ENCODE results near the gene HTD2. TPM values are rescaled to one million over a fixed set of nuclear protein-coding genes. Genes with fewer than 3 reads are reported as not detected.

The HTD2 gene
- total RNA-seq, 3 donors from 2014 or later: 10.6 to 19.6 (median 11.1) TPM

DNA sequence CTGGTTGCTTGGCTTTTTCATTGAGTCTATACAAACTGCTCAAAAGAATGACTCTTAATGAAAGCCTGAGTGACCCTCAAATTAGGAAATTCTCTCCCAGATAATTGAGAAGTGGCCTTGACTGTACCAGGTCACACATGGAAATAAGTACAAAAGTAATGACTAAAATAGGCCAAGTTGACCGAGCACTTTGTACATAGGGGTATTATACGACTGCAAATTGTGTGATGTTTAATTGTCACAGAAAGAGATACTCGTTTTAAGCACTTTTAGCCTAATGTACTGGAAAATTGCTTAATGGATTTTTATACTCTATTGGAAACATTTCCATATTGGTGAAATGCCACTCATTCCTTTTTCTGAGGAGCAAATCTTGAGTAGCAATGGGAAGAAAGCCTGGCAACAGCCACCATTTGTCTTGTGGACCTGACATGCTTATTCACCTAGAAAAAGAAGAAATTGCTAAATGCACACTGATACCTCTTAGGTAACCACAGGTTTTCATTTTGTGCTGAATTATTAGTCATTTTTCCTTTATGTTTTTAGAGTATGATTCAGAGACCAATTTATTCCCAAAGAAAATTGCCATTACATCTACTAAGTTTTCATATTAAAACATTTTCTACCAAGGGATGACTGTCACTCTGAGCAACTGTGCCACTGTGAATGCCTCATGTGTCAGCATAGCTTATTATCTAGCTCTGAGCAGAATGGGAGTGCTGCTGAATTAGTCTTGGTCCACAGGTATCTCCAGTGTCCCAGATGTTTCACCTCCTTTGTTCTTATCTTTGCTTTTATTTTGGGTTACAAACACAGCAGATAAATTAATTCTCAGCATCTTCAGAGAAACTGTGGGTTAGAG lies 17.4 kb downstream of the HTD2 start:
- Histone ChIP-seq H3K4me1 (no peaks in the 10 kb centered on the region), H3K9me3 (no peaks in the 10 kb centered on the region), H3K27ac (no peak overlapping the region), H3K4me3 (no peak overlapping the region), H3K36me3 (peaks cover 2% of the 10 kb centered on the region), H3K27me3 (no peaks in the 10 kb centered on the region)
- no peak for DNase-seq (ENCODE audit: low spot score in 2 of 2)
- TF ChIP-seq POLR2AphosphoS5 (IDR thresholded peaks at IDR 0.05): no peak
- TF ChIP-seq POLR2A (IDR thresholded peaks at IDR 0.05): no peak
- TF ChIP-seq, protein P1, sequence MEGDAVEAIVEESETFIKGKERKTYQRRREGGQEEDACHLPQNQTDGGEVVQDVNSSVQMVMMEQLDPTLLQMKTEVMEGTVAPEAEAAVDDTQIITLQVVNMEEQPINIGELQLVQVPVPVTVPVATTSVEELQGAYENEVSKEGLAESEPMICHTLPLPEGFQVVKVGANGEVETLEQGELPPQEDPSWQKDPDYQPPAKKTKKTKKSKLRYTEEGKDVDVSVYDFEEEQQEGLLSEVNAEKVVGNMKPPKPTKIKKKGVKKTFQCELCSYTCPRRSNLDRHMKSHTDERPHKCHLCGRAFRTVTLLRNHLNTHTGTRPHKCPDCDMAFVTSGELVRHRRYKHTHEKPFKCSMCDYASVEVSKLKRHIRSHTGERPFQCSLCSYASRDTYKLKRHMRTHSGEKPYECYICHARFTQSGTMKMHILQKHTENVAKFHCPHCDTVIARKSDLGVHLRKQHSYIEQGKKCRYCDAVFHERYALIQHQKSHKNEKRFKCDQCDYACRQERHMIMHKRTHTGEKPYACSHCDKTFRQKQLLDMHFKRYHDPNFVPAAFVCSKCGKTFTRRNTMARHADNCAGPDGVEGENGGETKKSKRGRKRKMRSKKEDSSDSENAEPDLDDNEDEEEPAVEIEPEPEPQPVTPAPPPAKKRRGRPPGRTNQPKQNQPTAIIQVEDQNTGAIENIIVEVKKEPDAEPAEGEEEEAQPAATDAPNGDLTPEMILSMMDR (IDR thresholded peaks at IDR 0.05): no peak
- intact Hi-C loops (cut with DNase I; ENCODE audit: low total_unique reads): no loop called here

DNA sequence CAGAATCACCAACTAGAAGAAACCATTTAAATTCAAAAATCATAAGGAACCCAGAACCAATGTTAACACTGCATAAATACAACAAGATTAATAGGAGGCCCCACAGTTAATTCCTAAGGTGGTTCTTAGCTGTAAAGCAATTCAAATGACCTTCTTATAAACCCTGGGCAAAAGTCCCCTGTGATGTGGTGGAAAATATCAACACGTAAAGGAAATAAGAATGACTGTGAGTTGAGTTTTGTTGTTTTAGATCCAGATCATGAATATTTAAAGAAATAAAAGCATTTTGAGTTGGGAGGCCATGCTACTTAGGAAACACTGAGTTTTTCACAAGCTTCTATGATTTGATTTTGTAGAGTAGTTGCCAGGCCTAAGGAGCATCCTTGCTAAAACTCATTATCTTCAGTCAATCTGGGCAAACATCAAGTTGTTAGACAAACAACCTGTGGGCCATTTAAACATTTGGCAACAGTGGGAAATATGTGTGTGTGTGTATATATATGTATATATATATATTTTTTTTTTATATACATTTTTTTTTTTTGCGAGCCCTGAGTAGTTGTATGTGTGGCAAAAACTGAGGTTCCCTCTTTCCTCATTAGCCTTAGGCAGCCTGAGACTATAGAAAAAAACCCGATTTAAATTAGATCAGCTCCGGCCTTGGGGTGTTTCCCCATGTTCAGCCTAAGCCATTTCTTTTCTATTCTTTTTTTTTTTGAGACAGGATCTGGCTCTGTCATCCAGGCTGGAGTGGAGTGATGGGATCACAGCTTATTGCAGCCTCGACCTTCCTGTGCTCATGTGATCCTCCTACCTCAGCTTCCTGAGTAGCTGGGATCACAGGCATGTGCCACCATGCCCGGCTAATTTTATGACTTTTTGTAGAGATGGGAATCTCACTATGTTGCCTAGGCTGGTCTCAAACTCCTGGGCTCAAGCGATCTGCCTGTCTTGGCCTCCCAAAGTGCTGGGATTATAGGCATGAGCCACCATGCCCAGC lies 18.4 kb downstream of the HTD2 start:
- TF ChIP-seq POLR2A (IDR thresholded peaks at IDR 0.05) (no peak), POLR2AphosphoS5 (IDR thresholded peaks at IDR 0.05) (no peak)
- intact Hi-C loops (cut with DNase I; ENCODE audit: low total_unique reads): no loop called here
- H3K4me1 ChIP-seq: no peaks in the 10 kb centered on the region
- no peak overlapping the region for H3K4me3 ChIP-seq
- no peaks in the 10 kb centered on the region for H3K9me3 ChIP-seq
- no peaks in the 10 kb centered on the region for H3K36me3 ChIP-seq
- no peaks in the 10 kb centered on the region for H3K27me3 ChIP-seq
- peak overlapping the region in 1 of 2 donors; percentile 34 for H3K27ac ChIP-seq
- DNase-seq (ENCODE audit: low spot score in 2 of 2): no peak

DNA sequence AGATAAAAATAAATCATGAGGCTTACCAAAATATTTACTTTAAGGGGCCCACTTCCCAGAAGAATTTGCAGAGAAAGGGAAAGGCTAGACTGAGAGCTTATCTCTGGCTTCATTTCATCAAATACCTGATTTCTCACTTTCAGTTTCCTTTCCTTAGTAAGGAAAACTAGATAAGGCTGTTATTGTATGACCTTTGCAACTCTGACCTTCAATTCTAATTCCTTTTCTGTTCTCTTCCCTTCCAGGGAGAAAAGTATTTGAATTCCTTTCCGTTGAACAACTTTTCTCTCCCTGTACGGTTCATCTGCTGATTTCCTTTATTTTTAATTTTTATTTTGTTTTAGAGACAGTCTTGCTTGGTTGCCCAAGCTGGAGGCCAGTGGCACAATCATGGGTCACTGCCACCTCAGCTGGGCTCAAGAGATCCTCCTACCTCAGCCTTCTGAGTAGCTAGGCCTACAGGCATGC lies 19.2 kb downstream of the HTD2 start:
- no peak for DNase-seq (ENCODE audit: low spot score in 2 of 2)
- no peaks in the 10 kb centered on the region for H3K4me1 ChIP-seq
- no peak overlapping the region for H3K4me3 ChIP-seq
- no peaks in the 10 kb centered on the region for H3K9me3 ChIP-seq
- no peaks in the 10 kb centered on the region for H3K36me3 ChIP-seq
- no peaks in the 10 kb centered on the region for H3K27me3 ChIP-seq
- TF ChIP-seq, protein P1 (IDR thresholded peaks at IDR 0.05): no peak
- TF ChIP-seq POLR2AphosphoS5 (IDR thresholded peaks at IDR 0.05) (no peak), POLR2A (IDR thresholded peaks at IDR 0.05) (no peak)
- peak overlapping the region in 1 of 2 donors; percentile 34 for H3K27ac ChIP-seq
- intact Hi-C loops (cut with DNase I; ENCODE audit: low total_unique reads): no loop called here

DNA sequence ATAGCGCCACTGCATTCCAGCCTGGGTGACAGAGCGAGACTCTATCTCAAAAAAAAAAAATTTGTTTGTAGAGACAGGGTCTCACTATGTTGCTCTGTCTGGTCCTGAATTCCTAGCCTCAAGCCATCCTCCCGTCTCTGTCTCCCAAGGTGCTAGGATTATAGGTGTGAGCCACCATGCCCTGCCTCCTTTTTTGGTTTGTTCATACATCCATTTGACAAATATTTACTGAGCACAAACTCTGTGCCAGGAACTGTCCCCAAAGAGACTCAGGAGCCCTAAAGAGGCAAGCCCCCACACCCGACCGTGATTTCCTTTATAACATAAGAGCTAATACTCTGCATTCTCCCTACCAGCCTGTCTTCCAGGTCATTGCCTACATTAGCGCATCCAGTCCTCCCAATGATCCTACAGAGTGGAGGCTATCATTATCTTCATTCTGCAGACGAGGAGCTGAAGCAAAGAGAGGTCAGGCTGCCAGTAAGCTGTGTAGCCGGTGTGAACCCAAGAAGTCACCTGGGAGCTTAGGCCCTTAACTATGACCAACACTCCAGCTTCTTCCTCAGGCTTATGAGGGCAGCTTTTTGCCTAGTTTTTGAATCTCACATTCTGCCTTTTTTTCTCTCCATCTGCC lies 20.1 kb downstream of the HTD2 start:
- no peak overlapping the region for H3K27ac ChIP-seq
- H3K27me3 ChIP-seq: no peaks in the 10 kb centered on the region
- H3K9me3 ChIP-seq: no peaks in the 10 kb centered on the region
- intact Hi-C loops (cut with DNase I; ENCODE audit: low total_unique reads): no loop called here
- H3K4me3 ChIP-seq: no peak overlapping the region
- no peaks in the 10 kb centered on the region for H3K4me1 ChIP-seq
- no peak for DNase-seq (ENCODE audit: low spot score in 2 of 2)
- TF ChIP-seq POLR2AphosphoS5 (IDR thresholded peaks at IDR 0.05): no peak
- H3K36me3 ChIP-seq: no peaks in the 10 kb centered on the region

DNA sequence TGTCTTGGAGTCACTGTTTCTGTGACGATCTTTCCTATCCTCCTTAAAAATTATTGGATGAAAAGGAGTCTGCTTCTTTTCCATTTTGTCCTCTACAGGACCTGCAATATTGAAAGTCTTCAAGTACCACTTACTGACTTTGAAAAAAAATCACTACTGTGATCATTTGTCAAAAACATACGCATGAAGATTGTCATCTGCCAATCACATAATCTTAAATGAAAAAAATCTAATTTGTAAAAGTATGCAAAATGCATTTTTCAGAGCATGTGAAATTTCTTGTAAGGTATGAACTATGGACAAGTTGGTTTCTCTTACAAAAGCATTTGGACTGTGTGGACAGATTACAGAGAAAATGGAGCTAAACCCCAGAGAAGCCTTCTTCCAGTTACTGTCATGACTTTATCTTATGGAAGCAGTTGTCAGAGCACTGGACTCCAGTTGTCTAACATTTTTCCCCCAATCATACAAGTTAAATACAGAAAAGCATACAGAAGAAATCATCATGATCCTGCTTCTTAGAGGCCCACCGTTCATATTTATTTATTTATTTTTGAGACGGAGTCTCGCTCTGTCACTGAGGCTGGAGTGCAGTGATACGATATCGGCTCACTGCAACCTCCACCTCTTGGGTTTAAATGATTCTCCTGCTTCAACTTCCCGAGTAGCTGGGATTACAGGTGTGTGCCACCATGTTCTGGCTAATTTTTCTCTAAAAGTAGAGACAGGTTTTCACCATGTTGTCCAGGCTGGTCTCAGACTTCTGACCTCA lies 23.0 kb downstream of the HTD2 start:
- peaks cover 0 to 5% of the 10 kb centered on the region in 2 donors for H3K4me1 ChIP-seq
- intact Hi-C loops (cut with DNase I; ENCODE audit: low total_unique reads): no loop called here
- no peaks in the 10 kb centered on the region for H3K27me3 ChIP-seq

More for the DNA sequence above, 23.0 kb downstream of the HTD2 start:
- Histone ChIP-seq H3K27ac (no peak overlapping the region), H3K4me3 (no peak overlapping the region), H3K9me3 (no peaks in the 10 kb centered on the region), H3K36me3 (no peaks in the 10 kb centered on the region)
- no peak for TF ChIP-seq POLR2AphosphoS5 (IDR thresholded peaks at IDR 0.05)
- no peak for TF ChIP-seq POLR2A (IDR thresholded peaks at IDR 0.05)
- TF ChIP-seq, protein P1 (IDR thresholded peaks at IDR 0.05): no peak
- no peak for DNase-seq (ENCODE audit: low spot score in 2 of 2)
